GM23248 (cell line): ENCODE measurements around the gene EXD3.

Experiments used
- EZH2 ChIP-seq: fragments of 200-600 bp; sonication (generic); IDR thresholded peaks from 2 replicates; pipeline ENCODE4 v1.6.1; 2018; ENCODE audit warnings: antibody characterized with exemption, mild to moderate bottlenecking; ENCODE audit not compliant: insufficient read depth, poor library complexity, severe bottlenecking
- EZH2phosphoT487 ChIP-seq: fragments of 200-600 bp; sonication (generic); IDR thresholded peaks from 2 replicates; pipeline ENCODE4 v1.6.1; 2018; ENCODE audit warnings: antibody characterized with exemption, moderate library complexity, mild to moderate bottlenecking, low read depth; ENCODE audit not compliant: insufficient read depth

- TF ChIP-seq EZH2: no peak
- TF ChIP-seq EZH2phosphoT487: no peak
These were observed 17.9 kb downstream of the EXD3 start for GRCh38 chr9:137404961-137405567.
